Transverse colon (tissue), 4 donors: Measurements from ENCODE around the gene UTY. TPM values are rescaled to one million over a fixed set of nuclear protein-coding genes. Genes with fewer than 3 reads are reported as not detected.

Experiments used
- DNase-seq: peaks from one replicate; pipeline ENCODE4 v3.0.0-alpha.2; 2019
- H3K27ac ChIP-seq, 4 donors: fragments of 200-600 bp; sonication (generic); 2 replicates each; pipeline ENCODE4 v1.5.1; 2016 to 2018; ENCODE audit warnings: inconsistent platforms in 4 of 4
- H3K27me3 ChIP-seq: fragments of 200-600 bp; sonication (generic); 2 replicates; pipeline ENCODE4 v1.5.1; 2017; ENCODE audit warnings: inconsistent platforms
- H3K36me3 ChIP-seq, 4 donors: fragments of 200-600 bp; sonication (generic); 2 replicates each; pipeline ENCODE4 v1.5.1; 2017 to 2019; ENCODE audit warnings: inconsistent platforms in 4 of 4
- H3K4me1 ChIP-seq, 4 donors: fragments of 200-600 bp; sonication (generic); 2 replicates each; pipeline ENCODE4 v1.5.1; 2017 to 2020; ENCODE audit warnings: inconsistent platforms in 4 of 4
- H3K4me3 ChIP-seq, 4 donors: fragments of 200-600 bp; sonication (generic); 1 replicate in 1 of 4; 2 replicates in 3 of 4; pipeline versions ENCODE4 v1.5.1 to v1.6.1; 2017 to 2019; ENCODE audit warnings: inconsistent platforms in 4 of 4
- H3K9me3 ChIP-seq, 2 donors: fragments of 200-600 bp; sonication (generic); 2 replicates each; pipeline ENCODE4 v1.5.1; 2017 to 2019; ENCODE audit warnings: inconsistent platforms in 2 of 2
- CTCF ChIP-seq, 5 experiments: fragments of 200-600 bp in 3 of 5; fragments of 450-650 bp in 2 of 5; sonication (generic) in 3 of 5; IDR thresholded peaks; 1 replicate in 2 of 5; 2 replicates in 3 of 5; pipeline ENCODE4 v1.5.1; 2016 to 2017; ENCODE audit warnings: antibody characterized with exemption in 5 of 5, inconsistent platforms in 3 of 5, mild to moderate bottlenecking in 2 of 5, moderate library complexity in 1 of 5
- EP300 ChIP-seq: sonication (generic); formaldehyde crosslinking; IDR thresholded peaks from one replicate; pipeline ENCODE4 v1.6.1; 2017; ENCODE audit warnings: antibody characterized with exemption, low read depth
- POLR2A ChIP-seq: fragments of 450-650 bp; IDR thresholded peaks from one replicate; pipeline ENCODE4 v1.6.1; 2016; ENCODE audit warnings: antibody characterized with exemption, mild to moderate bottlenecking, moderate library complexity
- POLR2AphosphoS5 ChIP-seq, 3 donors: sonication (generic); formaldehyde crosslinking; IDR thresholded peaks; one replicate each; pipeline ENCODE4 v1.6.1; 2016; ENCODE audit warnings: antibody characterized with exemption in 3 of 3
- WGBS, 2 donors: methylation state at CpG; one replicate each; pipeline ENCODE4 v1.1.5; 2018; ENCODE audit warnings: low coverage in 1 of 2; 5-methylcytosine and 5-hydroxymethylcytosine counted together
- in situ Hi-C, 4 donors: fragments of 200-750 bp; cut with MboI; loops; one replicate each; pipeline versions ENCODE4 v1.15.0 to v1.15.1; 2017; ENCODE audit warnings: low sequenced_read_pairs in 3 of 4, low pct_ligation_motif_present in 1 of 4, low pct_unique_long_range_greater_than_20kb in 1 of 4
- intact Hi-C: fragments of 100-400 bp; cut with DNase I; formaldehyde crosslinking; loops from one replicate; pipeline ENCODE4 v1.15.1; 2023; ENCODE audit warnings: low total_unique reads
- total RNA-seq, 4 donors: library from RNA; depleted of rRNA; stranded (reverse); fragments of >200 nt; gene quantifications; one replicate each; pipeline ENCODE4 v1.1.0, GENCODE V29; 2016

Gene UTY
- total RNA-seq, 4 donors from 2014 or later = 50.8 to 137 TPM; not detected in 2

- H3K36me3 ChIP-seq = no peaks in the 10 kb centered on the region
- H3K4me3 ChIP-seq = no peak overlapping the region
- H3K9me3 ChIP-seq = no peaks in the 10 kb centered on the region
- TF ChIP-seq POLR2A (no peak), CTCF (IDR thresholded peaks at IDR 0.05) (no peak), POLR2AphosphoS5 (IDR thresholded peaks at IDR 0.05) (no peak)
- intact Hi-C loops = no loop called here
- WGBS, 2 donors = no CpG with 5 or more reads among the region's 4 CpGs
- DNase-seq = no peak
- no peaks in the 10 kb centered on the region for H3K27me3 ChIP-seq
- peaks cover 0 to 4% (median 0%) of the 10 kb centered on the region in 4 donors for H3K4me1 ChIP-seq
- in situ Hi-C loops = no loop called here
- no peak overlapping the region for H3K27ac ChIP-seq
These were observed 111.4 kb downstream of the UTY start for GRCh38 chrY:13368513-13368845.

DNA sequence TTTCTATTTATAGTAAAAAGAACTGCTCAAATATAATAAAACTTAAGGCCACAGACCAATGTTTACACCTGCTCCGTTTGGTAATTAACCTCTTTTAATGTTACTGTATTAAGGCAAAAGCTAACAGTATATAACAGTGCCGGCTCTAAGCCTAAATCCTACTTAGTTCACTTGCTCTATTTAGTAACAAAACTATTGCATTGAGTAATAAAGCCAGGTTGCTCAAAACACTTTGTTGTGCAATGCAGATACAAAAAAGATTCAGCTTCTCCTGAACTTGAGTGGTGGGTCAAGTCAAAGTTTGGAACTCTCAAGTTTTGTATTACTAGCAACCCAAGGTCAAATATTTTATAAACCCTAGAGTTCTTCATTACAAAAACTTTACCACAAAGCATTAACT lies 116.2 kb downstream of the UTY start:
- TF ChIP-seq POLR2AphosphoS5 (IDR thresholded peaks at IDR 0.05) (no peak), POLR2A (no peak), EP300 (no peak), CTCF (IDR thresholded peaks at IDR 0.05) (no peak)
- no peaks in the 10 kb centered on the region for H3K9me3 ChIP-seq
- H3K27ac ChIP-seq = no peak overlapping the region
- H3K4me1 ChIP-seq = peaks cover 0 to 13% (median 3%) of the 10 kb centered on the region in 4 donors
- no CpG with 5 or more reads among the region's 2 CpGs for WGBS, 2 donors
- H3K36me3 ChIP-seq = no peaks in the 10 kb centered on the region
- DNase-seq = no peak
- in situ Hi-C loops (no loop called here), intact Hi-C loops (no loop called here)
- H3K27me3 ChIP-seq = no peaks in the 10 kb centered on the region
- H3K4me3 ChIP-seq = no peak overlapping the region

DNA sequence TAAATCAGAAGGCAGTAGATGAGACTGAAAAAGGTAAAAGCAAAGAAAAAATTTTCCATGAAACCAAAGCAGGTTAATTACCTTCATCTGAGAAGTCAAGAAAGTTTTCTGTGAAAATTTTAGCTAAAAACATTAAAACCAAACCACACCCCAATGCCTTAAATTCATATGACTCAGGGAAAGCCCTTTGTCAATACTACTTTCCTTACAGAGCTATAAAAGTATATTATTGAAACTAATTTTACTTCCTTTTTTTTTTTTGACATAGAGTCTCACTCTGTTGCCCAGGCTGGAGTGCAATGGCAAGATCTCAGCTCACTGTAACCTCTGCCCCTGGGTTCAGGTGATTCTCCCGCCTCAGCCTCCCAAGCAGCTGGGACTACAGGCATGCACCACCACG lies 117.2 kb downstream of the UTY start:
- no peaks in the 10 kb centered on the region for H3K27me3 ChIP-seq
- no peaks in the 10 kb centered on the region for H3K36me3 ChIP-seq
- no peak for DNase-seq
- no CpG with 5 or more reads among the region's 2 CpGs for WGBS, 2 donors
- H3K27ac ChIP-seq = peak overlapping the region in 2 of 4 donors; percentile 16 to 19
- H3K4me3 ChIP-seq = no peak overlapping the region
- no peaks in the 10 kb centered on the region for H3K9me3 ChIP-seq
- TF ChIP-seq EP300 (no peak), CTCF (IDR thresholded peaks at IDR 0.05) (no peak), POLR2A (no peak), POLR2AphosphoS5 (IDR thresholded peaks at IDR 0.05) (no peak)
- intact Hi-C loops (no loop called here), in situ Hi-C loops (no loop called here)
- H3K4me1 ChIP-seq = peaks cover 0 to 13% (median 3%) of the 10 kb centered on the region in 4 donors

DNA sequence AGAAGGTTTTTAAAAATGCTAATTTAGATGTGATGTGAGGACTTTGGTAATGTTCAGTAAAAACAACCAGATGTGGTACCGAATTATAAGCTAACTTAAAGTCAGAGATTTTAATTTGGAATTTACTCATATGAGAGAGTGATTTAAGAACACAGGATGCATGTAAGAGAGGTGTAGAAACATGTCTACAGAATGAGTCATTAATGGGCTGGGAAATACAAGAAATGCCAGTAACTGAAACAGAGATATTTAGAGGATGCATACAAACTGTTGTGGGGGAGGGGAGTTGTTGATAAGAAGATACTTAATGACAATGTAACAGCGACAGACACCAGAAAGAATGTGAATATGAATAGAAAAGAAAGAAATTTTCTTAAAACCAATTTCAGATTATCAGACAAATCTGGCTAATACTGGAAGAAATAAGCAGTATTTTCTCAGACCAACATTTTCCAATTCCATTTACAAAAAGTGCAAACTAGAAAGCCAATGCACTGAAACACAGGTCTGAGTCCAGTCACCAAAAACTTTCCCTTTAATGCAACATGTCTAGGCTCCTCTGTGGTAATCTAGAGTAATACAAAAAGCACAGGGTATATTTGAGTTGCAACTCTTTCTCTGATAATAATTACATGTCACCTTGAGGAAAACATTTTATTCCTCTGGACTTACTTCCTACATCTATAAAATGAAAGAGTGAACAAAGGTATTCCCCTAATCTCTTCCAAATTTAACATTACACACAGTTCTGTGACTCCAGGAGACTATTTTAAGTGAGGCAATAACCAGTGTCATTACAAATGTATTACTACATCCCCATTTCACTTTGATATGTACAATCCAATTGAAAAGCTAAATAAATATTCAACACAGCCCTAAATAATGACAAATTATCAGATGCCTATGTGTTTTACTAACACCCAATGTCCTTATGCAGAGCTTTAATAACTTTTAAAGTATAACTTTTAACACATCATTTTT lies 117.9 kb downstream of the UTY start:
- Histone ChIP-seq H3K4me3 (no peak overlapping the region), H3K27me3 (no peaks in the 10 kb centered on the region), H3K4me1 (peaks cover 0 to 13% (median 3%) of the 10 kb centered on the region in 4 donors), H3K36me3 (no peaks in the 10 kb centered on the region), H3K27ac (no peak overlapping the region), H3K9me3 (no peaks in the 10 kb centered on the region)
- in situ Hi-C loops = no loop called here
- TF ChIP-seq POLR2A = no peak
- no peak for TF ChIP-seq EP300
- TF ChIP-seq CTCF (IDR thresholded peaks at IDR 0.05) = no peak
- no peak for TF ChIP-seq POLR2AphosphoS5 (IDR thresholded peaks at IDR 0.05)
- DNase-seq = no peak
- intact Hi-C loops = no loop called here
- 100% methylated on average over 1 of the region's 2 CpGs; no CpG with 5 or more reads in 1 of the 2 donors for WGBS, 2 donors
